ENCODE data around the gene GRID2. TPM values are rescaled to one million over a fixed set of nuclear protein-coding genes. Genes with fewer than 3 reads are reported as not detected.

Gene GRID2
- total and polyA plus RNA-seq, 2 donors from 2014 or later = 0.19 TPM; not detected in 1

DNA sequence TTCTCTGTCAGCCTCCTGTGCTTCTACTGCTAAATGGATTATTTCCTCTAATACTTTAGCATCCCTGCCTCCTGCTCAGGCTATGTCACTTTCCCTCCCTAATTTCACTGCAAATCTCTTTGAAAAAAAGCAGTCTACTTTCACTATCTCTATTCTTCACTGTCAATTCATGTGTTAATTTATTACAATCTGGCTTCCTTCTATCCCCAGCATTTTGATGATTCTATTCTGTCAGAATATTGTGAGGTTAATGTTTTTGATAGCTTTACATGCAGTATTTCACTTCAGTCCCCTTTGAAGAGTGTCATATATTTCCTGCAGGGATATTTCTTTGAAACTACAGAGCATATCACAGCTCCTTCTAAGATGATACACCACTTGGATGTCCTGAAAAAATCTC lies 203.2 kb downstream of the GRID2 start:
- Histone ChIP-seq H3K9ac (ENCODE audit: low read length in 3 of 3) (no peak overlapping the region), H3K27ac (ENCODE audit: low read depth in 2 of 2, low read length in 2 of 2) (no peak overlapping the region), H3K4me3 (ENCODE audit: low read length in 3 of 3) (no peak overlapping the region), H3K36me3 (ENCODE audit: control insufficient read depth in 2 of 3, insufficient read depth in 3 of 3, low read length in 3 of 3) (no peaks in the 10 kb centered on the region), H3K27me3 (ENCODE audit: control insufficient read depth, insufficient read depth, low read length) (no peaks in the 10 kb centered on the region), H3K4me1 (ENCODE audit: control insufficient read depth in 2 of 3, insufficient read depth in 2 of 3, low read depth in 1 of 3, low read length in 3 of 3) (no peaks in the 10 kb centered on the region), H3K9me3 (ENCODE audit: control insufficient read depth in 2 of 3, insufficient read depth in 1 of 3, low read length in 3 of 3) (no peaks in the 10 kb centered on the region)
- TF ChIP-seq, protein P1, sequence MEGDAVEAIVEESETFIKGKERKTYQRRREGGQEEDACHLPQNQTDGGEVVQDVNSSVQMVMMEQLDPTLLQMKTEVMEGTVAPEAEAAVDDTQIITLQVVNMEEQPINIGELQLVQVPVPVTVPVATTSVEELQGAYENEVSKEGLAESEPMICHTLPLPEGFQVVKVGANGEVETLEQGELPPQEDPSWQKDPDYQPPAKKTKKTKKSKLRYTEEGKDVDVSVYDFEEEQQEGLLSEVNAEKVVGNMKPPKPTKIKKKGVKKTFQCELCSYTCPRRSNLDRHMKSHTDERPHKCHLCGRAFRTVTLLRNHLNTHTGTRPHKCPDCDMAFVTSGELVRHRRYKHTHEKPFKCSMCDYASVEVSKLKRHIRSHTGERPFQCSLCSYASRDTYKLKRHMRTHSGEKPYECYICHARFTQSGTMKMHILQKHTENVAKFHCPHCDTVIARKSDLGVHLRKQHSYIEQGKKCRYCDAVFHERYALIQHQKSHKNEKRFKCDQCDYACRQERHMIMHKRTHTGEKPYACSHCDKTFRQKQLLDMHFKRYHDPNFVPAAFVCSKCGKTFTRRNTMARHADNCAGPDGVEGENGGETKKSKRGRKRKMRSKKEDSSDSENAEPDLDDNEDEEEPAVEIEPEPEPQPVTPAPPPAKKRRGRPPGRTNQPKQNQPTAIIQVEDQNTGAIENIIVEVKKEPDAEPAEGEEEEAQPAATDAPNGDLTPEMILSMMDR (IDR thresholded peaks at IDR 0.05; ENCODE audit: borderline replicate concordance, extremely low read depth, insufficient read depth) = no peak
- intact Hi-C loops (cut with DNase I) = no loop called here
- FAIRE-seq (no peak), DNase-seq (no peak)

DNA sequence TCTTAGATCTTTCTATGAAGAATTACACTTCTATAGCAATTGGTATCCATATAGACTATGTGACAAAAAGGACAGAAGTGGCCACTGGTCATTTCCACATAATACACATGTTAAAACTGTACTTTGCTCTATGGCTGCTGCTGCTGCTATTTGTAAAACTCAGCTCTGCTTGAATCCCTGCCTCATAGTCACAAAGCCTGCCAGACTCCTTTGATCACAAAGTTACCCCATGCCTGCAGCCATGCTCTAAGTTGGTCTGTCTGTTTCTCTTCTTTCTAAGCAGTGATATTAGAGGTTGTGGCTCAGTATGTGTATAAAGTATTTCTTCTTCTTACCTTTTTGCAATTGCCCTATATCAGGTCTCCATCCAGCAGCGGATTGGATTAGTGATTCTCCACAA lies 210.9 kb downstream of the GRID2 start:
- no peak overlapping the region for H3K4me3 ChIP-seq (ENCODE audit: low read length in 3 of 3)

DNA sequence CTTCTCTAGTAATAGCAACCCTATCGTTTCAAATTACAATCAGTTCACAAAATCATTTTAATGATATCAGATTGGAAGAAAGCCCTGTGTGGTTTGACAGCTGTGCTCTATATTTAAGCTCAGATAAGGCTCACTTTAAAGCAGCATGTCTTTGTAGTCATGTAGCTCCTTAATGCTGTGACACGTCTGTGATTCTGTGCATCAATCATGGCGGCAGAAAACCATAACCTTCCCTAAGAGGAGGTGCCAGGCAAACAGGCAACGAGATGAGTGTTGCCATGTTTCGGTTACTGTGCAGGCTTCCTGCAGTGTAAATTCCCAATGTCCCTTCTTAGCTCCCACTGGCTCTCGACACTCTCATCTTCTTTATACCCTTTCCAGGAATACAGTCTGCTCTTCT lies 212.7 kb downstream of the GRID2 start:
- no peaks in the 10 kb centered on the region for H3K36me3 ChIP-seq (ENCODE audit: control insufficient read depth in 2 of 3, insufficient read depth in 3 of 3, low read length in 3 of 3)
- H3K9me3 ChIP-seq (ENCODE audit: control insufficient read depth in 2 of 3, insufficient read depth in 1 of 3, low read length in 3 of 3) = no peaks in the 10 kb centered on the region
- H3K27ac ChIP-seq (ENCODE audit: low read depth in 2 of 2, low read length in 2 of 2) = no peak overlapping the region
- DNase-seq (no peak), FAIRE-seq (no peak)
- TF ChIP-seq, protein P1 (IDR thresholded peaks at IDR 0.05; ENCODE audit: borderline replicate concordance, extremely low read depth, insufficient read depth) = no peak
- H3K9ac ChIP-seq (ENCODE audit: low read length in 3 of 3) = no peak overlapping the region
- no peaks in the 10 kb centered on the region for H3K4me1 ChIP-seq (ENCODE audit: control insufficient read depth in 2 of 3, insufficient read depth in 2 of 3, low read depth in 1 of 3, low read length in 3 of 3)
- intact Hi-C loops (cut with DNase I) = no loop called here
- no peaks in the 10 kb centered on the region for H3K27me3 ChIP-seq (ENCODE audit: control insufficient read depth, insufficient read depth, low read length)
- H3K4me3 ChIP-seq (ENCODE audit: low read length in 3 of 3) = no peak overlapping the region

More for the DNA sequence above, 210.9 kb downstream of the GRID2 start:
- Histone ChIP-seq H3K4me1 (ENCODE audit: control insufficient read depth in 2 of 3, insufficient read depth in 2 of 3, low read depth in 1 of 3, low read length in 3 of 3) (no peaks in the 10 kb centered on the region), H3K27ac (ENCODE audit: low read depth in 2 of 2, low read length in 2 of 2) (no peak overlapping the region), H3K36me3 (ENCODE audit: control insufficient read depth in 2 of 3, insufficient read depth in 3 of 3, low read length in 3 of 3) (no peaks in the 10 kb centered on the region), H3K9me3 (ENCODE audit: control insufficient read depth in 2 of 3, insufficient read depth in 1 of 3, low read length in 3 of 3) (no peaks in the 10 kb centered on the region), H3K27me3 (ENCODE audit: control insufficient read depth, insufficient read depth, low read length) (no peaks in the 10 kb centered on the region), H3K9ac (ENCODE audit: low read length in 3 of 3) (no peak overlapping the region)
- no peak for FAIRE-seq
- intact Hi-C loops (cut with DNase I) = no loop called here
- TF ChIP-seq, protein P1 (IDR thresholded peaks at IDR 0.05; ENCODE audit: borderline replicate concordance, extremely low read depth, insufficient read depth) = no peak
- no peak for DNase-seq

DNA sequence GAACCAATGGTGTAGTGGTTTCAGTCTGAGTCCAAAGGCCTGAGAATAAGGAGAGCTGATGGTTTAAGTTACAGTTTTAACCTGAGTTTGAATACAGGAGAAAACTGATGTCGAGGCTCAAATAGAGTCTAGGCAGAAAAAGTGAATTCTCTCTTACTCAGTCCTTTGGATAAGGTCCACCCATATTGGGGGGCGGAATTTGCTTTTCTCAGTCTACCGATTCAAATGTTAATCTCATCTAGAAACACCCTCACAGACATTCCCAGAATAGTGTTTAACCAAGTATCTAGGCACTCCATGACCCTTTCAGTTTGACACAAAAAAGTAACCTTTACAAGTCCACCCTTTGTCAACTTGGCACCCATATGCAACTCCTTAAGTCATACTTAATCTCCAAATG lies 216.0 kb downstream of the GRID2 start:
- Histone ChIP-seq H3K9ac (ENCODE audit: low read length in 3 of 3) (no peak overlapping the region), H3K27ac (ENCODE audit: low read depth in 2 of 2, low read length in 2 of 2) (no peak overlapping the region), H3K27me3 (ENCODE audit: control insufficient read depth, insufficient read depth, low read length) (no peaks in the 10 kb centered on the region), H3K4me1 (ENCODE audit: control insufficient read depth in 2 of 3, insufficient read depth in 2 of 3, low read depth in 1 of 3, low read length in 3 of 3) (no peaks in the 10 kb centered on the region), H3K9me3 (ENCODE audit: control insufficient read depth in 2 of 3, insufficient read depth in 1 of 3, low read length in 3 of 3) (no peaks in the 10 kb centered on the region), H3K4me3 (ENCODE audit: low read length in 3 of 3) (no peak overlapping the region), H3K36me3 (ENCODE audit: control insufficient read depth in 2 of 3, insufficient read depth in 3 of 3, low read length in 3 of 3) (no peaks in the 10 kb centered on the region)
- TF ChIP-seq, protein P1 (IDR thresholded peaks at IDR 0.05; ENCODE audit: borderline replicate concordance, extremely low read depth, insufficient read depth) = no peak
- no peak for FAIRE-seq
- intact Hi-C loops (cut with DNase I) = no loop called here
- DNase-seq = no peak

Data from kidney (tissue), 14 donors.